CD14-positive monocyte (primary cell): Measurements from ENCODE around the gene HNRNPM. TPM values are rescaled to one million over a fixed set of nuclear protein-coding genes. Genes with fewer than 3 reads are reported as not detected.

ENCODE experiments used
- DNase-seq, 3 donors: peaks; one replicate each; pipeline ENCODE4 v3.0.0-alpha.2; 2011 to 2022
- H2AFZ ChIP-seq: 2 replicates; pipeline ENCODE4 v1.6.0; 2012; ENCODE audit warnings: mild to moderate bottlenecking, low read depth, low read length, inconsistent platforms; ENCODE audit not compliant: insufficient read depth, poor library complexity, severe bottlenecking
- H3K27ac ChIP-seq, 2 donors: 1 replicate in 1 of 2; 2 replicates in 1 of 2; pipeline ENCODE4 v1.5.1; 2012 to 2013; ENCODE audit warnings: low read length in 2 of 2, control low read depth in 1 of 2, inconsistent platforms in 1 of 2, low read depth in 1 of 2, mild to moderate bottlenecking in 1 of 2
- H3K27me3 ChIP-seq, 2 donors: one replicate each; pipeline versions ENCODE4 v1.6.0 to v1.6.1; 2011 to 2013; ENCODE audit warnings: low read length in 2 of 2; ENCODE audit not compliant: control insufficient read depth in 2 of 2, insufficient read depth in 2 of 2
- H3K36me3 ChIP-seq, 2 donors: replicated peaks in 1 of 2; 1 replicate in 1 of 2; 2 replicates in 1 of 2; pipeline versions ENCODE4 v1.5.1 to v1.6.1; 2012 to 2013; ENCODE audit warnings: low read length in 2 of 2, control low read depth in 1 of 2, inconsistent platforms in 1 of 2, mild to moderate bottlenecking in 1 of 2; ENCODE audit not compliant: insufficient read depth in 2 of 2, control insufficient read depth in 1 of 2
- H3K4me1 ChIP-seq, 2 donors: 1 replicate in 1 of 2; 2 replicates in 1 of 2; pipeline versions ENCODE4 v1.5.1 to v1.6.1; 2012 to 2013; ENCODE audit warnings: low read length in 2 of 2, control low read depth in 1 of 2, inconsistent platforms in 1 of 2, mild to moderate bottlenecking in 1 of 2, moderate library complexity in 1 of 2; ENCODE audit not compliant: insufficient read depth in 2 of 2, control insufficient read depth in 1 of 2
- H3K4me2 ChIP-seq: replicated peaks from 2 replicates; pipeline ENCODE3; 2012; ENCODE audit warnings: low read length, moderate library complexity, mild to moderate bottlenecking; ENCODE audit not compliant: poor library complexity, severe bottlenecking; ENCODE audit errors: extremely low read depth
- H3K4me3 ChIP-seq, 3 experiments: fragments of 200-600 bp in 1 of 3; sonication (generic) in 1 of 3; replicated peaks in 1 of 3; 1 replicate in 2 of 3; 2 replicates in 1 of 3; pipeline ENCODE4 v1.5.1; 2011 to 2013; ENCODE audit warnings: low read length in 3 of 3, mild to moderate bottlenecking in 3 of 3, control low read depth in 2 of 3, low read depth in 2 of 3, inconsistent platforms in 1 of 3, moderate library complexity in 1 of 3
- H3K79me2 ChIP-seq: 2 replicates; pipeline ENCODE4 v1.6.0; 2012; ENCODE audit warnings: mild to moderate bottlenecking, control low read depth, inconsistent platforms, low read length, moderate library complexity; ENCODE audit not compliant: insufficient read depth
- H3K9ac ChIP-seq: 2 replicates; pipeline ENCODE4 v1.6.0; 2017; ENCODE audit warnings: low read length, mild to moderate bottlenecking; ENCODE audit not compliant: insufficient read depth, poor library complexity, severe bottlenecking
- H3K9me3 ChIP-seq, 2 donors: replicated peaks in 1 of 2; 1 replicate in 1 of 2; 2 replicates in 1 of 2; pipeline versions ENCODE4 v1.5.1 to v1.6.1; 2012 to 2013; ENCODE audit warnings: low read length in 2 of 2, control low read depth in 1 of 2; ENCODE audit not compliant: control insufficient read depth in 1 of 2, insufficient read depth in 1 of 2
- H4K20me1 ChIP-seq: 2 replicates; pipeline ENCODE4 v1.6.0; 2012; ENCODE audit warnings: mild to moderate bottlenecking, low read length, control low read depth, moderate library complexity; ENCODE audit not compliant: insufficient read depth
- H3K27ac Mint-ChIP-seq, 7 donors: one replicate each; pipeline ENCODE4 v1.8.0; 2020; ENCODE audit warnings: mild to moderate bottlenecking in 7 of 7, mixed read lengths in 7 of 7, moderate library complexity in 6 of 7, inconsistent platforms in 2 of 7
- H3K27me3 Mint-ChIP-seq, 3 donors: one replicate each; pipeline ENCODE4 v1.8.0; 2021 to 2022; ENCODE audit warnings: low read depth in 3 of 3, mild to moderate bottlenecking in 3 of 3, mixed read lengths in 3 of 3, moderate library complexity in 3 of 3, inconsistent platforms in 1 of 3
- H3K36me3 Mint-ChIP-seq, 2 donors: one replicate each; pipeline ENCODE4 v1.8.0; 2020; ENCODE audit warnings: mixed read lengths in 2 of 2, inconsistent platforms in 1 of 2, mild to moderate bottlenecking in 1 of 2
- H3K4me1 Mint-ChIP-seq: one replicate; pipeline ENCODE4 v1.8.0; 2020; ENCODE audit warnings: mild to moderate bottlenecking, mixed read lengths
- H3K4me3 Mint-ChIP-seq, 2 donors: one replicate each; pipeline ENCODE4 v1.8.0; 2020; ENCODE audit warnings: mild to moderate bottlenecking in 2 of 2, mixed read lengths in 2 of 2, moderate library complexity in 1 of 2
- H3K9me3 Mint-ChIP-seq, 7 donors: one replicate each; pipeline ENCODE4 v1.8.0; 2020 to 2022; ENCODE audit warnings: mixed read lengths in 7 of 7, mild to moderate bottlenecking in 6 of 7, moderate library complexity in 6 of 7, inconsistent platforms in 2 of 7
- WGBS: methylation state at CpG from one replicate; pipeline ENCODE4 v1.1.5; 2013; ENCODE audit warnings: missing lambda C conversion rate; ENCODE audit not compliant: insufficient coverage; 5-methylcytosine and 5-hydroxymethylcytosine counted together
- intact Hi-C, 2 donors: fragments of 100-400 bp; cut with micrococcal nuclease; formaldehyde crosslinking; loops; one replicate each; pipeline versions ENCODE4 v1.15.0 to v1.15.1; 2023
- polyA plus RNA-seq, 3 donors: library from polyadenylated mRNA; depleted of rRNA in 1 of 3; unstranded in 2 of 3; stranded (reverse) in 1 of 3; fragments of 300-500 nt in 2 of 3; fragments of >200 nt in 1 of 3; fragmentation: Illumina TruSeq in 2 of 3; gene quantifications; 1 replicate in 2 of 3; 2 replicates in 1 of 3; pipeline ENCODE4 v1.2.3, GENCODE V29; 2012 to 2021
- TF ChIP-seq, protein P1 (sequence below): fragments of 200-600 bp; IDR thresholded peaks from one replicate; pipeline ENCODE4 v1.8.0; 2022; ENCODE audit warnings: antibody characterized with exemption, mild to moderate bottlenecking

Gene HNRNPM
- polyA plus RNA-seq, 3 donors = 77.0 to 121 (median 116) TPM

DNA sequence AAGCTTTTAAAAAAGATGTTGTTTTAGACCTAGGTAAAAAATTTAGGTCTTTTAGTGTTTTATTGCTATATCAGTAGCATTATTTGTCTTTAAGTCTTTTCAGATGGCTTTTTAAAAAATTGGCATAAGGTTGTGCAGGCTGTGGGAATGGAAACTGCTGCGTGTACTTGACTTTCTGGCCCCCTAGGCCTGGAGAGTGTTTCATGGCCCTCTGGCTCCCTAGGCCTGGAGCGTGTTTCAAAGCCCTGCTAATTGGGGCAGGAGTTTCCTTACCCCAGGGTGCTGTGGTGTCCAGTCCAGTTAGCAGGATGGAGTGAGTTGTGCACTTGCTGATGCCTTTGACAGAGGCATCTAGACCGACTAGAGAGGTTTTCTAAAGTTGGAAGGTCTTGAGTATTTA, 33.8 kb downstream of the HNRNPM start:
- Mint-ChIP-seq H3K36me3 (peaks cover 82 to 93% of the 10 kb centered on the region in 2 donors), H3K4me3 (no peak overlapping the region), H3K4me1 (peaks cover 24% of the 10 kb centered on the region)

DNA sequence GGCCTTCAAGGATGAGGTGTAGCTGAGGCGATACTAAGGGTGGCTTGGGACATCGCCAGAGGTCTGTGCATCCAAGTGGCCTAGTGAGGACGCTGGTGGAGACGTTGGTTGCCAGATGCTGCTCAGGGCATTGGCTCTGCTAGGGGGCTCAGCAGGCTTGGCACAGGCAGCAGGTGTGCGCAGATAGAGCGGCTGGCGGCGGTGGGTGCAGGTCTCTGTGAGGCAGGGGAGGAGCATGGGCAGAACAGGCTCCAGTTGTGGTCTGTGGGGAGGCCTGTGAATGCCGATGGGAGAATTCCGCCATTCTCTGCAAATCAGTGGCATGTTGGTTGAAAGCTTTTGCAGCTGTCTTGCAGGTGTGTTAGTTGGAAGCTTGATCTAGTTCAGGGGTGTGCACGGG, 36.4 kb downstream of the HNRNPM start:
- H3K4me1 ChIP-seq = peaks cover 26 to 27% of the 10 kb centered on the region in 2 donors
- H3K4me1 Mint-ChIP-seq = peaks cover 36% of the 10 kb centered on the region
- WGBS = 95% methylated on average over 10 of the region's 11 CpGs
- peaks cover 65 to 86% of the 10 kb centered on the region in 2 donors for H3K36me3 ChIP-seq
- H3K9me3 ChIP-seq = peaks cover 0 to 6% of the 10 kb centered on the region in 2 donors
- DNase-seq = no peak
- peaks cover 84% of the 10 kb centered on the region for H4K20me1 ChIP-seq
- TF ChIP-seq, protein P1, sequence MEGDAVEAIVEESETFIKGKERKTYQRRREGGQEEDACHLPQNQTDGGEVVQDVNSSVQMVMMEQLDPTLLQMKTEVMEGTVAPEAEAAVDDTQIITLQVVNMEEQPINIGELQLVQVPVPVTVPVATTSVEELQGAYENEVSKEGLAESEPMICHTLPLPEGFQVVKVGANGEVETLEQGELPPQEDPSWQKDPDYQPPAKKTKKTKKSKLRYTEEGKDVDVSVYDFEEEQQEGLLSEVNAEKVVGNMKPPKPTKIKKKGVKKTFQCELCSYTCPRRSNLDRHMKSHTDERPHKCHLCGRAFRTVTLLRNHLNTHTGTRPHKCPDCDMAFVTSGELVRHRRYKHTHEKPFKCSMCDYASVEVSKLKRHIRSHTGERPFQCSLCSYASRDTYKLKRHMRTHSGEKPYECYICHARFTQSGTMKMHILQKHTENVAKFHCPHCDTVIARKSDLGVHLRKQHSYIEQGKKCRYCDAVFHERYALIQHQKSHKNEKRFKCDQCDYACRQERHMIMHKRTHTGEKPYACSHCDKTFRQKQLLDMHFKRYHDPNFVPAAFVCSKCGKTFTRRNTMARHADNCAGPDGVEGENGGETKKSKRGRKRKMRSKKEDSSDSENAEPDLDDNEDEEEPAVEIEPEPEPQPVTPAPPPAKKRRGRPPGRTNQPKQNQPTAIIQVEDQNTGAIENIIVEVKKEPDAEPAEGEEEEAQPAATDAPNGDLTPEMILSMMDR = no peak
- peaks cover 90% of the 10 kb centered on the region for H3K79me2 ChIP-seq
- H3K9me3 Mint-ChIP-seq = peaks cover 0 to 8% (median 6%) of the 10 kb centered on the region in 7 donors
- no peak overlapping the region for H2AFZ ChIP-seq
- H3K27ac ChIP-seq = peak overlapping the region in 1 of 2 donors; percentile 23
- H3K27ac Mint-ChIP-seq = peak overlapping the region in 4 of 7 donors; percentile 4 to 64 (median 36)
- intact Hi-C loops = no loop called here
- no peak overlapping the region for H3K9ac ChIP-seq
- peaks cover 76 to 92% of the 10 kb centered on the region in 2 donors for H3K36me3 Mint-ChIP-seq
- no peaks in the 10 kb centered on the region for H3K27me3 ChIP-seq
- H3K27me3 Mint-ChIP-seq = peaks cover 0 to 4% (median 0%) of the 10 kb centered on the region in 3 donors
- H3K4me2 ChIP-seq = no peak overlapping the region
- H3K4me3 Mint-ChIP-seq = no peak overlapping the region
- H3K4me3 ChIP-seq = no peak overlapping the region

More for the DNA sequence above, 33.8 kb downstream of the HNRNPM start:
- Histone ChIP-seq H3K9ac (no peak overlapping the region), H3K4me3 (no peak overlapping the region), H3K4me1 (peaks cover 10% of the 10 kb centered on the region in 2 donors), H3K9me3 (no peaks in the 10 kb centered on the region), H3K79me2 (peaks cover 94% of the 10 kb centered on the region), H3K4me2 (no peak overlapping the region), H4K20me1 (peaks cover 97% of the 10 kb centered on the region), H3K27ac (peak overlapping the region in 1 of 2 donors; percentile 1), H3K27me3 (no peaks in the 10 kb centered on the region), H3K36me3 (peaks cover 67 to 92% of the 10 kb centered on the region in 2 donors), H2AFZ (no peak overlapping the region)
- Mint-ChIP-seq H3K9me3 (peaks cover 0 to 2% (median under 1%) of the 10 kb centered on the region in 7 donors), H3K27ac (peak overlapping the region in 3 of 7 donors; percentile 15 to 38 (median 24)), H3K27me3 (no peaks in the 10 kb centered on the region)
- TF ChIP-seq, protein P1 = no peak
- DNase-seq = no peak
- intact Hi-C loops = no loop called here
- 94% methylated on average over 2 of the region's 3 CpGs for WGBS
